ENCODE measurements around the gene HTT. TPM values are rescaled to one million over a fixed set of nuclear protein-coding genes. Genes with fewer than 3 reads are reported as not detected.
"Not testable (repeated sequence)": the region's sequence is repeated elsewhere in the genome, so short reads cannot be mapped to it uniquely, and the experiment has no call there.

Gene HTT
- total and polyA plus RNA-seq, 5 donors from 2014 or later: 4.8 to 101 (median 6.4) TPM

DNA sequence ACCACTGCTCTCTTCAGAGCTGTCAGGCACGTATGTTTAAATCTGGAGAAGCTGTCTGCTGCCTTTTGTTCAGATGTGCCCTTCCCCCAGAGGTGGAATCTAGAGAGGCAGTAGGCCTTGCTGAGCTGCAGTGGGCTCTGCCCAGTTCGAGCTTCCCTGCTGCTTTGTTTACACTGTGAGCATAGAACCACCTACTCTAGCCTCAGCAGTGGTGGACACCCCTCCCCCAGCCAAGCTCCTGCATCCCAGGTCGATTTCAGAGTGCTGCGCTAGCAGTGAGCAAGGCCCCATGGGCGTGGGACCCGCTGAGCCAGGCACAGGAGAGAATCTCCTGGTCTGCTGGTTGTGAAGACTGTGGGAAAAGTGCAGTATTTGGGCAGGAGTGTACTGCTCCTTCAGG is 92.0 kb downstream of the HTT start:
- DNase-seq; H3K4me1 ChIP-seq (ENCODE audit: control insufficient read depth, insufficient read depth, low read length, poor library complexity, severe bottlenecking); H3K4me3 ChIP-seq (ENCODE audit: low read depth, low read length); ATAC-seq (ENCODE audit: low read depth in 2 of 2); H3K4me3 Mint-ChIP-seq; H3K27ac ChIP-seq (ENCODE audit: insufficient read depth, low read length, poor library complexity, severe bottlenecking); H3K27me3 Mint-ChIP-seq; H3K9me3 ChIP-seq (ENCODE audit: control insufficient read depth in 2 of 2, low read length in 2 of 2); H3K27me3 ChIP-seq (ENCODE audit: control insufficient read depth, insufficient read depth, low read length): not testable (repeated sequence)
- H3K9me3 Mint-ChIP-seq: peaks cover 0 to 17% (median 11%) of the 10 kb centered on the region in 7 donors
- H3K36me3 Mint-ChIP-seq: peaks cover 80% of the 10 kb centered on the region
- peaks cover 12 to 25% (median 19%) of the 10 kb centered on the region in 4 donors for H3K4me1 Mint-ChIP-seq
- peaks cover 28% of the 10 kb centered on the region for H3K36me3 ChIP-seq (ENCODE audit: control insufficient read depth, insufficient read depth, low read length)
- H3K27ac Mint-ChIP-seq: peak overlapping the region in 1 of 3 donors; percentile 61

DNA sequence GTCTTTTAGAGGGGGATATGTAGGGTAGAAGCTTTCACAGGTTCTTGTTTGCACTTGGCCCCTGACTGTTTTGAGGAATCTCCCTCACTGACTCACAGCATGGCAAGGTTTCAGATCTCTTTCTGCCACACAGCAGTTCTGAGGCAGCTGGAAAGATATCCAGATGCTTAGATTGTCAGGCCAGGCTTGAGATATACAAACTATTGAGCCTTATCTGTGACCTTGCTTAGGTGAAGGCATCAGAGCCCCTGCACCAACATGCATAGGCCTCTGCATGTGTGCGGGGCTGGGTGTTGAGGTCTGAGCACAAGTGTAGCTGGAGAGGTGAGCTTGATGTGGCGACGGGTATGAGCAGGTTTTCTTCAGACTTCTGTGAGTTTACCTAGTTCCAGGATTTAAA is 93.5 kb downstream of the HTT start:
- H3K27ac ChIP-seq (ENCODE audit: insufficient read depth, low read length, poor library complexity, severe bottlenecking): no peak overlapping the region
- H3K4me1 Mint-ChIP-seq: peaks cover 12 to 19% (median 15%) of the 10 kb centered on the region in 4 donors
- H3K4me3 ChIP-seq (ENCODE audit: low read depth, low read length): no peak overlapping the region
- H3K4me3 Mint-ChIP-seq: no peak overlapping the region
- peaks cover 0 to 11% (median 2%) of the 10 kb centered on the region in 7 donors for H3K9me3 Mint-ChIP-seq
- peaks cover 34% of the 10 kb centered on the region for H3K36me3 ChIP-seq (ENCODE audit: control insufficient read depth, insufficient read depth, low read length)
- DNase-seq (no peak), ATAC-seq (ENCODE audit: low read depth in 2 of 2) (no peak)
- no peaks in the 10 kb centered on the region for H3K4me1 ChIP-seq (ENCODE audit: control insufficient read depth, insufficient read depth, low read length, poor library complexity, severe bottlenecking)
- H3K27me3 Mint-ChIP-seq: no peaks in the 10 kb centered on the region
- no peaks in the 10 kb centered on the region for H3K9me3 ChIP-seq (ENCODE audit: control insufficient read depth in 2 of 2, low read length in 2 of 2)
- H3K27me3 ChIP-seq (ENCODE audit: control insufficient read depth, insufficient read depth, low read length): no peaks in the 10 kb centered on the region
- H3K36me3 Mint-ChIP-seq: peaks cover 75% of the 10 kb centered on the region
- H3K27ac Mint-ChIP-seq: no peak overlapping the region

DNA sequence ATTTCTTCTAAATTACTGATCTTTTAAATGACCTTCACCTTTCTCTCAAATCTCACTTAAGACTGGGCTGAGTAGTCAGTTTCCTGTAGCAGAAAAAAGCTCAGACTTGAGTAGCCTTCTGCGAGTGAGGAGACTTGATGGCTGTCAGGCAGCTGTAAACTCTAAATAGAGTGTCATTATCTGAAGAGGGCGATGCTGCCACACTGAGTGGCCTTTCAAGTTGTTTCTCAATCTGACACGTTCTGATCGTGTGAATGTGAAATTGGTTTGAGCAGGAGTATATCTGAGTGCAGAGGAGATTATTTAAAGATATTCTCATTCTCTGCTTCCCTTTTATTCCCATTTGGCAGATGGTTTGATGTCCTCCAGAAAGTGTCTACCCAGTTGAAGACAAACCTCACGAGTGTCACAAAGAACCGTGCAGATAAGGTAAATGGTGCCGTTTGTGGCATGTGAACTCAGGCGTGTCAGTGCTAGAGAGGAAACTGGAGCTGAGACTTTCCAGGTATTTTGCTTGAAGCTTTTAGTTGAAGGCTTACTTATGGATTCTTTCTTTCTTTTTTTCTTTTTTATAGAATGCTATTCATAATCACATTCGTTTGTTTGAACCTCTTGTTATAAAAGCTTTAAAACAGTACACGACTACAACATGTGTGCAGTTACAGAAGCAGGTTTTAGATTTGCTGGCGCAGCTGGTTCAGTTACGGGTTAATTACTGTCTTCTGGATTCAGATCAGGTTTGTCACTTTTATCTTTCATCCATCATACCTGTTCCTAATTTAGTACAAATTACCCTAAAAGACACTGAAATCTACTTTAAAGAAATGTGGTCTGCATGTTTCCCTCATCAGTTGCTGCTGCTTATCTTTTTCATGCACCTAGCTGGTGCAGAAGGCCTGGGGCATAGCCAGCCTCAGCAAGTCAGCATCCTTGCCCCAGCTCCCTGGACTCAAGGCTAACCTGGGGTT is 100.2 kb downstream of the HTT start:
- peaks cover 2 to 7% (median 4%) of the 10 kb centered on the region in 4 donors for H3K4me1 Mint-ChIP-seq
- Histone ChIP-seq H3K27ac (ENCODE audit: insufficient read depth, low read length, poor library complexity, severe bottlenecking) (no peak overlapping the region), H3K27me3 (ENCODE audit: control insufficient read depth, insufficient read depth, low read length) (no peaks in the 10 kb centered on the region), H3K4me1 (ENCODE audit: control insufficient read depth, insufficient read depth, low read length, poor library complexity, severe bottlenecking) (no peaks in the 10 kb centered on the region), H3K4me3 (ENCODE audit: low read depth, low read length) (no peak overlapping the region), H3K9me3 (ENCODE audit: control insufficient read depth in 2 of 2, low read length in 2 of 2) (no peaks in the 10 kb centered on the region), H3K36me3 (ENCODE audit: control insufficient read depth, insufficient read depth, low read length) (peaks cover 70% of the 10 kb centered on the region)
- DNase-seq (no peak), ATAC-seq (ENCODE audit: low read depth in 2 of 2) (no peak)
- H3K4me3 Mint-ChIP-seq: no peak overlapping the region
- peaks cover 60% of the 10 kb centered on the region for H3K36me3 Mint-ChIP-seq
- H3K9me3 Mint-ChIP-seq: peaks cover 0 to 3% (median 0%) of the 10 kb centered on the region in 7 donors
- no peaks in the 10 kb centered on the region for H3K27me3 Mint-ChIP-seq
- peak overlapping the region in 1 of 3 donors; percentile 17 for H3K27ac Mint-ChIP-seq

DNA sequence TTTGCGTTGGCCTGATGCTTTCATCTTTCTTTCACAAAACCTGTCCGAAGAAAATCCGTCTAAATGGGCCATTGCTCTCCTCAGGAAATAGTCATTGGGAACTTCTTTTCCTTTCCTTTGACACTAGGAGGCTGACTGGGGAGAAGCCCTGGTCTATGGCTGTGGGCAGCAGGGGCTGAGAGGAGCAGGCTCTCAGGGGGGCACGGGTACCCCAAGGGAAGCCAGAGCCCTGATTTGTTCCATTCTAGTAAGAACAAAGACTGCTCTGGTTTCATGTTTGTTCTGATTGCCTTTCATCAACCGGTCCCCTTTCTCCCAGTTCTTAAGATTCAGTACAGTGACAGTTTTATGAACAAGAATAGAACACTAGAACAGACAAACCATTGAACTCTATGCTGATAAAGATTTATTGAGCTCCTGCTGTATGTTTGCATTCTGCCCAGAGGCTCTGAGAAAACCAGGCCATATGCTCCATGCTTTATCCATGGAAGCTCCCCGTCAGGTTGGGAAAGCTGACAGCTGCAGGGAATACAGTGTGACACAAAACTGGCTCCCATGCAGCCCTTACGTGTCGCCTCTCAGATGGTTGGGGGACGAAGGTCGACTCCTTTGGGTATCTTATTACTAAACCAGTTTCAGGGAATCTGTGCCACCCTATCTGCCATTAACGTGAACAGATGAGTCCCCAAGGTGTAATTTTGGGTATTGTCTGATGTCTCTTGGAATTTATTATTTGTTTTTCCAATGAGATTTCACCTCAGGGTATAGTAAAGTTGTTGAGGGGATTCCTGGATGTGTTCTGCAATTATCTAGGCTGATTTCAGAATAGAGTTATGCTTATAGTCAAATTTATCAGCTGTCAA is 102.1 kb downstream of the HTT start:
- no peak for ATAC-seq (ENCODE audit: low read depth in 2 of 2)
- H3K9me3 Mint-ChIP-seq: no peaks in the 10 kb centered on the region
- peaks cover 59% of the 10 kb centered on the region for H3K36me3 Mint-ChIP-seq
- Histone ChIP-seq H3K4me1 (ENCODE audit: control insufficient read depth, insufficient read depth, low read length, poor library complexity, severe bottlenecking) (no peaks in the 10 kb centered on the region), H3K27ac (ENCODE audit: insufficient read depth, low read length, poor library complexity, severe bottlenecking) (no peak overlapping the region), H3K27me3 (ENCODE audit: control insufficient read depth, insufficient read depth, low read length) (no peaks in the 10 kb centered on the region), H3K36me3 (ENCODE audit: control insufficient read depth, insufficient read depth, low read length) (peaks cover 73% of the 10 kb centered on the region), H3K4me3 (ENCODE audit: low read depth, low read length) (no peak overlapping the region), H3K9me3 (ENCODE audit: control insufficient read depth in 2 of 2, low read length in 2 of 2) (no peaks in the 10 kb centered on the region)
- DNase-seq: no peak
- no peak overlapping the region for H3K4me3 Mint-ChIP-seq
- no peaks in the 10 kb centered on the region for H3K27me3 Mint-ChIP-seq
- no peak overlapping the region for H3K27ac Mint-ChIP-seq
- H3K4me1 Mint-ChIP-seq: peaks cover 0 to 4% (median under 1%) of the 10 kb centered on the region in 4 donors

DNA sequence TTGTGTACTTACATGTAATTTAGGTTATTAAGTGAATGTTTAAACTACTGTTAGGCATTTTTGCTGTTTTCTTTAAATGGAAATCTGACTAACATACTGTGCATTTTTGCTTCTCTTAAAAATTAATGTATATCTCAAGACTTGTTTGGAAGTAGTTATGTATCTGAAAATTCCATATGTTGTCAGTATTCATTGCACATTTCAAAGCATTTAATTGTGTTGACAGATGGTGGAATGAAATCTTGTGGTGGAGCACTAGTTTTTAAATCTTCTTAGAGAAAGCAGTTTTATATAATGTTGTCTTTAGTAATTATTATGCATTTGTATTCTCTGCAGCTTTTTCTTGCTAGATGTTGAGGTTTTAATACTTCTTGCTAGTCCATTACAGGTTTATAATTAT is 102.9 kb downstream of the HTT start:
- DNase-seq (no peak), ATAC-seq (ENCODE audit: low read depth in 2 of 2) (no peak)
- Histone ChIP-seq H3K36me3 (ENCODE audit: control insufficient read depth, insufficient read depth, low read length) (peaks cover 74% of the 10 kb centered on the region), H3K4me1 (ENCODE audit: control insufficient read depth, insufficient read depth, low read length, poor library complexity, severe bottlenecking) (no peaks in the 10 kb centered on the region), H3K4me3 (ENCODE audit: low read depth, low read length) (no peak overlapping the region), H3K27ac (ENCODE audit: insufficient read depth, low read length, poor library complexity, severe bottlenecking) (no peak overlapping the region), H3K27me3 (ENCODE audit: control insufficient read depth, insufficient read depth, low read length) (no peaks in the 10 kb centered on the region), H3K9me3 (ENCODE audit: control insufficient read depth in 2 of 2, low read length in 2 of 2) (no peaks in the 10 kb centered on the region)
- no peaks in the 10 kb centered on the region for H3K27me3 Mint-ChIP-seq
- H3K27ac Mint-ChIP-seq: no peak overlapping the region
- peaks cover 61% of the 10 kb centered on the region for H3K36me3 Mint-ChIP-seq
- H3K9me3 Mint-ChIP-seq: no peaks in the 10 kb centered on the region
- peaks cover 0 to 4% (median under 1%) of the 10 kb centered on the region in 4 donors for H3K4me1 Mint-ChIP-seq
- H3K4me3 Mint-ChIP-seq: no peak overlapping the region

DNA sequence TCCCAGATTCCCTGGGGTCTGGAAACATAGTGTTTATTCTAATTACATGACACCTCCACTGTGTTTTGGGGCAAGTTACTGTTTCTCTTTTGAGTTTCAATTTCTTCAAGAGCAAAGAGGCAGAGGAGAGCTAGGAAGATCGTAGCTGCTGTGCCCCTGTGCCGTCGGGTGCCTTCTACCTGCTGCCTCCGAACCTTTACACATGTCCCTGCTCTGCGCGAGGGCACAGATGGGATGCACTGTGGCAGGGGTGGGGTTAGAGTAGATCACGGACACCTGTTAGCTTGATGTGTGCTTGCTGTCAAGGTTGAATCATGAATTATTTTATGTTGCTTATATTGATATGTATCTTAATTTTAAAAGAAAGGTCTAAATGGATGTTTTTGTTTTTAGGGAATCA is 103.4 kb downstream of the HTT start:
- ATAC-seq (ENCODE audit: low read depth in 2 of 2) (no peak), DNase-seq (no peak)
- Histone ChIP-seq H3K4me1 (ENCODE audit: control insufficient read depth, insufficient read depth, low read length, poor library complexity, severe bottlenecking) (no peaks in the 10 kb centered on the region), H3K4me3 (ENCODE audit: low read depth, low read length) (no peak overlapping the region), H3K27me3 (ENCODE audit: control insufficient read depth, insufficient read depth, low read length) (no peaks in the 10 kb centered on the region), H3K9me3 (ENCODE audit: control insufficient read depth in 2 of 2, low read length in 2 of 2) (no peaks in the 10 kb centered on the region), H3K27ac (ENCODE audit: insufficient read depth, low read length, poor library complexity, severe bottlenecking) (no peak overlapping the region), H3K36me3 (ENCODE audit: control insufficient read depth, insufficient read depth, low read length) (peaks cover 74% of the 10 kb centered on the region)
- Mint-ChIP-seq H3K27me3 (no peaks in the 10 kb centered on the region), H3K9me3 (no peaks in the 10 kb centered on the region), H3K36me3 (peaks cover 61% of the 10 kb centered on the region), H3K4me1 (peaks cover 0 to 4% (median under 1%) of the 10 kb centered on the region in 4 donors), H3K4me3 (no peak overlapping the region), H3K27ac (no peak overlapping the region)

DNA sequence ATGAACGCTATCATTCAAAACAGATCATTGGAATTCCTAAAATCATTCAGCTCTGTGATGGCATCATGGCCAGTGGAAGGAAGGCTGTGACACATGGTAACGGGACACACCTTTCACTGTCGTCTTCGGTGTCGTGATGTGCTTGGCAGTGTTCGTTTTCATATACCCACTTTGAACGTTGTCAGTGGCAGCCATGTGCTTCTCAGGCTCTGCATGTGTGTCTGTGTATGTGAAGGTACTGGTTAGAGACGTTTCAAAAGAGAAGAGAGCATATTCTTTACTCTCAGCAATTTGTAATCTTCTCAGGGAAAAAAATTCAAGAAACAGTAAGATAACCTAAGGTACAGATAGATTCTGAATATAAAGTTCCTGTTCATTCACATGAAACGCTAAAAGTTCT is 103.9 kb downstream of the HTT start:
- Mint-ChIP-seq H3K4me1 (peaks cover 0 to 4% (median under 1%) of the 10 kb centered on the region in 4 donors), H3K27me3 (no peaks in the 10 kb centered on the region), H3K27ac (no peak overlapping the region), H3K36me3 (peaks cover 59% of the 10 kb centered on the region), H3K4me3 (no peak overlapping the region), H3K9me3 (no peaks in the 10 kb centered on the region)
- no peaks in the 10 kb centered on the region for H3K4me1 ChIP-seq (ENCODE audit: control insufficient read depth, insufficient read depth, low read length, poor library complexity, severe bottlenecking)
- no peak overlapping the region for H3K27ac ChIP-seq (ENCODE audit: insufficient read depth, low read length, poor library complexity, severe bottlenecking)
- H3K27me3 ChIP-seq (ENCODE audit: control insufficient read depth, insufficient read depth, low read length): no peaks in the 10 kb centered on the region
- no peak overlapping the region for H3K4me3 ChIP-seq (ENCODE audit: low read depth, low read length)
- DNase-seq: no peak
- no peak for ATAC-seq (ENCODE audit: low read depth in 2 of 2)
- no peaks in the 10 kb centered on the region for H3K9me3 ChIP-seq (ENCODE audit: control insufficient read depth in 2 of 2, low read length in 2 of 2)
- H3K36me3 ChIP-seq (ENCODE audit: control insufficient read depth, insufficient read depth, low read length): peaks cover 74% of the 10 kb centered on the region

Measured in CD4-positive, CD25-positive, alpha-beta regulatory T cell (primary cell).